ENCODE results near the gene NPAS2. TPM values are rescaled to one million over a fixed set of nuclear protein-coding genes. Genes with fewer than 3 reads are reported as not detected.

Gene NPAS2
- total RNA-seq, 1 experiment from 2014 or later = 38.3 TPM

GRCh38 chr2:100962366-100963025 is 142.6 kb downstream of the NPAS2 start:
- no peak for DNase-seq
- no peaks in the 10 kb centered on the region for H4K20me1 ChIP-seq (ENCODE audit: insufficient read depth)
- H3K4me1 ChIP-seq (replicated peaks; ENCODE audit: insufficient read depth) = peaks cover 18% of the 10 kb centered on the region; the same call in 1 of the 2 replicates
- H3K27me3 ChIP-seq (ENCODE audit: insufficient read depth, low read depth) = no peaks in the 10 kb centered on the region
- peaks cover 24% of the 10 kb centered on the region for H3K36me3 ChIP-seq (ENCODE audit: low read depth)
- no peaks in the 10 kb centered on the region for H3K9me3 ChIP-seq (ENCODE audit: insufficient read depth, low read depth)
- ChIA-PET CTCF (no interaction called here), POLR2A (ENCODE audit: unreplicated experiment) (no interaction called here)
- H3K79me2 ChIP-seq (ENCODE audit: low read depth) = no peaks in the 10 kb centered on the region
- TF ChIP-seq EZH2 (IDR thresholded peaks at IDR 0.05; ENCODE audit: low read depth) (no peak), CTCF (conservative IDR thresholded peaks at IDR 0.05) (no peak)
- BruUV-seq (replicated peaks) = no TSS peak
- no peak overlapping the region for H3K4me3 ChIP-seq
- intact Hi-C loops (cut with micrococcal nuclease; ENCODE audit: unreplicated experiment) = no loop called here
- H3K4me2 ChIP-seq = no peak overlapping the region
- H2AFZ ChIP-seq = no peak overlapping the region
- no peaks in the 10 kb centered on the region for H3K9me2 ChIP-seq (ENCODE audit: insufficient read depth)
- no peak overlapping the region for H3K27ac ChIP-seq
- peaks cover 24% of the 10 kb centered on the region for H3F3A ChIP-seq (ENCODE audit: insufficient read depth, low read depth)

- no peak for TF ChIP-seq EZH2 (IDR thresholded peaks at IDR 0.05; ENCODE audit: low read depth)
- no peak for TF ChIP-seq CTCF (conservative IDR thresholded peaks at IDR 0.05)
- Histone ChIP-seq H3K4me2 (no peak overlapping the region), H3K27me3 (ENCODE audit: insufficient read depth, low read depth) (no peaks in the 10 kb centered on the region), H3K79me2 (ENCODE audit: low read depth) (no peaks in the 10 kb centered on the region), H3F3A (ENCODE audit: insufficient read depth, low read depth) (peaks cover 24% of the 10 kb centered on the region), H3K9me2 (ENCODE audit: insufficient read depth) (no peaks in the 10 kb centered on the region), H3K4me1 (replicated peaks; ENCODE audit: insufficient read depth) (peaks cover 18% of the 10 kb centered on the region; the same call in 1 of the 2 replicates), H2AFZ (no peak overlapping the region), H3K4me3 (no peak overlapping the region), H3K9me3 (ENCODE audit: insufficient read depth, low read depth) (no peaks in the 10 kb centered on the region), H3K27ac (no peak overlapping the region), H3K36me3 (ENCODE audit: low read depth) (peaks cover 24% of the 10 kb centered on the region), H4K20me1 (ENCODE audit: insufficient read depth) (no peaks in the 10 kb centered on the region)
- no TSS peak for BruUV-seq (replicated peaks)
- POLR2A ChIA-PET (ENCODE audit: unreplicated experiment) = no interaction called here
- intact Hi-C loops (cut with micrococcal nuclease; ENCODE audit: unreplicated experiment) = no loop called here
- CTCF ChIA-PET = no interaction called here
- DNase-seq = no peak
Measured at GRCh38 chr2:100963026-100963375, 143.1 kb downstream of the NPAS2 start.

- Histone ChIP-seq H3K36me3 (ENCODE audit: low read depth) (peaks cover 24% of the 10 kb centered on the region), H3K9me3 (ENCODE audit: insufficient read depth, low read depth) (no peaks in the 10 kb centered on the region), H4K20me1 (ENCODE audit: insufficient read depth) (no peaks in the 10 kb centered on the region), H3K4me2 (no peak overlapping the region), H3K4me3 (no peak overlapping the region), H3K27me3 (ENCODE audit: insufficient read depth, low read depth) (no peaks in the 10 kb centered on the region), H3K9me2 (ENCODE audit: insufficient read depth) (no peaks in the 10 kb centered on the region), H3K79me2 (ENCODE audit: low read depth) (no peaks in the 10 kb centered on the region), H2AFZ (no peak overlapping the region), H3K27ac (no peak overlapping the region), H3F3A (ENCODE audit: insufficient read depth, low read depth) (peaks cover 13% of the 10 kb centered on the region), H3K4me1 (replicated peaks; ENCODE audit: insufficient read depth) (peaks cover 9% of the 10 kb centered on the region; the same call in 1 of the 2 replicates)
- no peak for DNase-seq
- BruUV-seq (replicated peaks) = no TSS peak
- CTCF ChIA-PET = no interaction called here
- TF ChIP-seq CTCF (conservative IDR thresholded peaks at IDR 0.05) = no peak
- no peak for TF ChIP-seq EZH2 (IDR thresholded peaks at IDR 0.05; ENCODE audit: low read depth)
- intact Hi-C loops (cut with micrococcal nuclease; ENCODE audit: unreplicated experiment) = no loop called here
- POLR2A ChIA-PET (ENCODE audit: unreplicated experiment) = no interaction called here
Measured at GRCh38 chr2:100964222-100964621, 144.3 kb downstream of the NPAS2 start.

Measured in PC-9 (cell line).